ENCODE results near the gene SNAPC4.

DNA sequence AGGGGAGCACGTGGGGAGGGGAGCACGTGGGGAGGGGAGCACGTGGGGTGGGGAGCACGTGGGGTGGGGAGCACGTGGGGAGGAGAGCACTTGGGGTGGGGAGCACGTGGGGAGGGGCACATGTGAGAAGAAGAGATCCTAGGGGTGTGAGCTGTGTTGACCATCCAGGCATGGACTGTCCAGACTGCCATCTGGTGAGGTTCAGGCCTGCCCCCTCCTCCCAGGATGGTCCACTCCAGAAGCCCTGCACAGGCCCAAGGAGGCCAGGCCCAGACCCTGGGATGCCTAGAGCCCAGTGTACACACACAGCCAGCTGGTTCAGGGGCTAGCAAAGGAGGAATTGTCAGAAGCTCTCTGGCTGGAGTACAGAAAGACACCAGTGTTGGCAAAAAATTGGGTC is 2.3 kb downstream of the SNAPC4 start:
- TF ChIP-seq ELF1 (IDR thresholded peaks at IDR 0.05) (no peak), EP300 (IDR thresholded peaks at IDR 0.05; ENCODE audit: borderline replicate concordance in 1 of 2, low read depth in 1 of 2, low read length in 1 of 2) (no peak)
- TF ChIP-seq, protein P1, sequence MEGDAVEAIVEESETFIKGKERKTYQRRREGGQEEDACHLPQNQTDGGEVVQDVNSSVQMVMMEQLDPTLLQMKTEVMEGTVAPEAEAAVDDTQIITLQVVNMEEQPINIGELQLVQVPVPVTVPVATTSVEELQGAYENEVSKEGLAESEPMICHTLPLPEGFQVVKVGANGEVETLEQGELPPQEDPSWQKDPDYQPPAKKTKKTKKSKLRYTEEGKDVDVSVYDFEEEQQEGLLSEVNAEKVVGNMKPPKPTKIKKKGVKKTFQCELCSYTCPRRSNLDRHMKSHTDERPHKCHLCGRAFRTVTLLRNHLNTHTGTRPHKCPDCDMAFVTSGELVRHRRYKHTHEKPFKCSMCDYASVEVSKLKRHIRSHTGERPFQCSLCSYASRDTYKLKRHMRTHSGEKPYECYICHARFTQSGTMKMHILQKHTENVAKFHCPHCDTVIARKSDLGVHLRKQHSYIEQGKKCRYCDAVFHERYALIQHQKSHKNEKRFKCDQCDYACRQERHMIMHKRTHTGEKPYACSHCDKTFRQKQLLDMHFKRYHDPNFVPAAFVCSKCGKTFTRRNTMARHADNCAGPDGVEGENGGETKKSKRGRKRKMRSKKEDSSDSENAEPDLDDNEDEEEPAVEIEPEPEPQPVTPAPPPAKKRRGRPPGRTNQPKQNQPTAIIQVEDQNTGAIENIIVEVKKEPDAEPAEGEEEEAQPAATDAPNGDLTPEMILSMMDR (IDR thresholded peaks at IDR 0.05), result no peak
- TF ChIP-seq, protein P2, sequence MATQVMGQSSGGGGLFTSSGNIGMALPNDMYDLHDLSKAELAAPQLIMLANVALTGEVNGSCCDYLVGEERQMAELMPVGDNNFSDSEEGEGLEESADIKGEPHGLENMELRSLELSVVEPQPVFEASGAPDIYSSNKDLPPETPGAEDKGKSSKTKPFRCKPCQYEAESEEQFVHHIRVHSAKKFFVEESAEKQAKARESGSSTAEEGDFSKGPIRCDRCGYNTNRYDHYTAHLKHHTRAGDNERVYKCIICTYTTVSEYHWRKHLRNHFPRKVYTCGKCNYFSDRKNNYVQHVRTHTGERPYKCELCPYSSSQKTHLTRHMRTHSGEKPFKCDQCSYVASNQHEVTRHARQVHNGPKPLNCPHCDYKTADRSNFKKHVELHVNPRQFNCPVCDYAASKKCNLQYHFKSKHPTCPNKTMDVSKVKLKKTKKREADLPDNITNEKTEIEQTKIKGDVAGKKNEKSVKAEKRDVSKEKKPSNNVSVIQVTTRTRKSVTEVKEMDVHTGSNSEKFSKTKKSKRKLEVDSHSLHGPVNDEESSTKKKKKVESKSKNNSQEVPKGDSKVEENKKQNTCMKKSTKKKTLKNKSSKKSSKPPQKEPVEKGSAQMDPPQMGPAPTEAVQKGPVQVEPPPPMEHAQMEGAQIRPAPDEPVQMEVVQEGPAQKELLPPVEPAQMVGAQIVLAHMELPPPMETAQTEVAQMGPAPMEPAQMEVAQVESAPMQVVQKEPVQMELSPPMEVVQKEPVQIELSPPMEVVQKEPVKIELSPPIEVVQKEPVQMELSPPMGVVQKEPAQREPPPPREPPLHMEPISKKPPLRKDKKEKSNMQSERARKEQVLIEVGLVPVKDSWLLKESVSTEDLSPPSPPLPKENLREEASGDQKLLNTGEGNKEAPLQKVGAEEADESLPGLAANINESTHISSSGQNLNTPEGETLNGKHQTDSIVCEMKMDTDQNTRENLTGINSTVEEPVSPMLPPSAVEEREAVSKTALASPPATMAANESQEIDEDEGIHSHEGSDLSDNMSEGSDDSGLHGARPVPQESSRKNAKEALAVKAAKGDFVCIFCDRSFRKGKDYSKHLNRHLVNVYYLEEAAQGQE (IDR thresholded peaks at IDR 0.05; ENCODE audit: low read depth, low read length), result no peak
- TF ChIP-seq, protein P3, sequence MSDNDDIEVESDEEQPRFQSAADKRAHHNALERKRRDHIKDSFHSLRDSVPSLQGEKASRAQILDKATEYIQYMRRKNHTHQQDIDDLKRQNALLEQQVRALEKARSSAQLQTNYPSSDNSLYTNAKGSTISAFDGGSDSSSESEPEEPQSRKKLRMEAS (IDR thresholded peaks at IDR 0.05; ENCODE audit: low read depth), result no peak
